ENCODE data around the gene ADCK1. TPM values are rescaled to one million over a fixed set of nuclear protein-coding genes. Genes with fewer than 3 reads are reported as not detected.
"Not testable (repeated sequence)": the region's sequence is repeated elsewhere in the genome, so short reads cannot be mapped to it uniquely, and the experiment has no call there.

ADCK1 gene
- polyA plus RNA-seq, 2 of the 4 experiments (the other 2 are of a cell fraction), result 6.6 to 8.1 TPM

- TF ChIP-seq RFX5 (IDR thresholded peaks at IDR 0.05), result no peak
Measured at GRCh38 chr14:77936138-77936639, 136.3 kb downstream of the ADCK1 start (continued).

- no peak for DNase-seq (ENCODE audit: low read depth in 1 of 2, low spot score in 1 of 2)
Measured at GRCh38 chr14:77947372-77947771, 147.5 kb downstream of the ADCK1 start.

GRCh38 chr14:77950371-77951063, 150.6 kb downstream of the ADCK1 start:
- ATAC-seq, result no peak
- WGBS (ENCODE audit: missing lambda C conversion rate), result 42% methylated on average over 5 of the region's 5 CpGs
- FAIRE-seq, result no peak
- no peak overlapping the region for H3K27ac ChIP-seq
- TF ChIP-seq NPAS2 (CRISPR knock-in tag; IDR thresholded peaks at IDR 0.05; ENCODE audit: borderline replicate concordance) (no peak), RNF2 (IDR thresholded peaks at IDR 0.05; ENCODE audit: borderline replicate concordance, low read depth) (no peak), KDM1A (IDR thresholded peaks at IDR 0.05; ENCODE audit: low read depth) (no peak), HOXA7 (CRISPR knock-in tag; IDR thresholded peaks at IDR 0.05) (no peak), MYC (IDR thresholded peaks at IDR 0.05; ENCODE audit: borderline replicate concordance, low read length) (no peak), EHMT2 (IDR thresholded peaks at IDR 0.05; ENCODE audit: low read depth) (no peak)
- DNase-seq (ENCODE audit: low read depth in 1 of 2, low spot score in 1 of 2), result no peak
- no peaks in the 10 kb centered on the region for H3K4me1 ChIP-seq
- no peaks in the 10 kb centered on the region for H3K9me3 ChIP-seq
- CTCF ChIA-PET, result no interaction called here
- no peak overlapping the region for H3K4me2 ChIP-seq
- POLR2A ChIA-PET, result no interaction called here
- no peak overlapping the region for H3K4me3 ChIP-seq

More at GRCh38 chr14:77947372-77947771, 147.5 kb downstream of the ADCK1 start:
- Histone ChIP-seq H3K4me3 (no peak overlapping the region), H3K4me2 (no peak overlapping the region), H3K9me3 (no peaks in the 10 kb centered on the region), H3K27ac (no peak overlapping the region), H3K4me1 (no peaks in the 10 kb centered on the region)
- WGBS (ENCODE audit: missing lambda C conversion rate), result 52% methylated on average over 4 of the region's 4 CpGs
- POLR2A ChIA-PET, result no interaction called here
- ATAC-seq (no peak), FAIRE-seq (no peak)
- CTCF ChIA-PET, result no interaction called here
- TF ChIP-seq JUN (IDR thresholded peaks at IDR 0.05) (no peak), ZFP36 (IDR thresholded peaks at IDR 0.05; ENCODE audit: borderline replicate concordance, partially characterized antibody) (peak; percentile 79)

- H3K4me3 ChIP-seq, result no peak overlapping the region
- DNase-seq (ENCODE audit: low read depth in 1 of 2, low spot score in 1 of 2) (no peak), FAIRE-seq (no peak), ATAC-seq (peak in 1 of 2 experiments; percentile 39; a peak in 3 of 6 replicates)
- 26% methylated on average over 13 of the region's 13 CpGs for WGBS (ENCODE audit: missing lambda C conversion rate)
- TF ChIP-seq E2F6 (IDR thresholded peaks at IDR 0.05; ENCODE audit: borderline replicate concordance, low read depth) (no peak), HEYL (CRISPR knock-in tag; IDR thresholded peaks at IDR 0.05) (no peak)
- POLR2A ChIA-PET, result no interaction called here
- no peak overlapping the region for H3K27ac ChIP-seq
- no peak overlapping the region for H3K4me2 ChIP-seq
- no peaks in the 10 kb centered on the region for H3K4me1 ChIP-seq
- CTCF ChIA-PET, result interaction anchor here (0.7 kb wide), 1 partner anchor 19 kb away, joined by 3 read pairs; no protein-coding TSS in a partner anchor
- H3K9me3 ChIP-seq, result no peaks in the 10 kb centered on the region
Measured at GRCh38 chr14:77955816-77956484, 156.0 kb downstream of the ADCK1 start.

- CTCF ChIA-PET, POLR2A ChIA-PET: not testable (repeated sequence)
Measured at GRCh38 chr14:77959686-77960085, 159.8 kb downstream of the ADCK1 start.

More at GRCh38 chr14:77959686-77960085, 159.8 kb downstream of the ADCK1 start:
- not testable (repeated sequence) for FAIRE-seq; DNase-seq (ENCODE audit: low read depth in 1 of 2, low spot score in 1 of 2); ATAC-seq; H3K4me1 ChIP-seq; H3K4me3 ChIP-seq; H3K9me3 ChIP-seq; H3K4me2 ChIP-seq; H3K27ac ChIP-seq
- 2% methylated on average over 3 of the region's 3 CpGs for WGBS (ENCODE audit: missing lambda C conversion rate)
